ENCODE measurements around the gene DESI1.

DESI1 gene

GRCh38 chr22:41589391-41590241 is 31.2 kb downstream of the DESI1 start, which contains the start of gene PMM1:
Gene PMM1, minus strand, starts transcription at chr22:41589840. Its CDS starts 35 bp downstream, at chr22:41589805.
- H3K27ac ChIP-seq = peak within 1 kb of the TSS; percentile 42; the same call in 1 of the 2 replicates

GRCh38 chr22:41587347-41587723 is 33.5 kb downstream of the DESI1 start:
- Histone ChIP-seq H3K9me3 (ENCODE audit: low read depth, low read length) (no peaks in the 10 kb centered on the region), H3K27ac (no peak overlapping the region), H3K9ac (ENCODE audit: insufficient read length) (no peak overlapping the region), H3K36me3 (ENCODE audit: insufficient read depth, low read length) (no peaks in the 10 kb centered on the region), H3K4me3 (no peak overlapping the region)
- DNase-seq (ENCODE audit: low read depth, low spot score) = no peak
- no peak for TF ChIP-seq EZH2 (IDR thresholded peaks at IDR 0.05)
- no peak for TF ChIP-seq FOXP2 (optimal IDR thresholded peaks at IDR 0.05; ENCODE audit: control extremely low read depth, extremely low read length, insufficient read depth)
- no peak for TF ChIP-seq POLR2AphosphoS5 (IDR thresholded peaks at IDR 0.05; ENCODE audit: borderline replicate concordance, low read depth, low read length)

More at GRCh38 chr22:41589391-41590241, 31.2 kb downstream of the DESI1 start, which contains the start of gene PMM1:
- DNase-seq (ENCODE audit: low read depth, low spot score) = peak; percentile 96
- H3K4me3 ChIP-seq = peak within 1 kb of the TSS; percentile 95
- H3K36me3 ChIP-seq (ENCODE audit: insufficient read depth, low read length) = no peaks in the 10 kb centered on the region
- TF ChIP-seq POLR2AphosphoS5 (IDR thresholded peaks at IDR 0.05; ENCODE audit: borderline replicate concordance, low read depth, low read length) = peak; percentile 65; the same call in 1 of the 2 replicates
- TF ChIP-seq FOXP2 (optimal IDR thresholded peaks at IDR 0.05; ENCODE audit: control extremely low read depth, extremely low read length, insufficient read depth) = no peak
- no peak for TF ChIP-seq EZH2 (IDR thresholded peaks at IDR 0.05)
- no peaks in the 10 kb centered on the region for H3K9me3 ChIP-seq (ENCODE audit: low read depth, low read length)
- peak within 1 kb of the TSS; percentile 78 for H3K9ac ChIP-seq (ENCODE audit: insufficient read length)

- Histone ChIP-seq H3K9ac (ENCODE audit: insufficient read length) (no peak overlapping the region), H3K9me3 (ENCODE audit: low read depth, low read length) (no peaks in the 10 kb centered on the region), H3K27ac (no peak overlapping the region), H3K36me3 (ENCODE audit: insufficient read depth, low read length) (no peaks in the 10 kb centered on the region), H3K4me3 (no peak overlapping the region)
- TF ChIP-seq POLR2AphosphoS5 (IDR thresholded peaks at IDR 0.05; ENCODE audit: borderline replicate concordance, low read depth, low read length) = no peak
- TF ChIP-seq EZH2 (IDR thresholded peaks at IDR 0.05) = no peak
- no peak for TF ChIP-seq FOXP2 (optimal IDR thresholded peaks at IDR 0.05; ENCODE audit: control extremely low read depth, extremely low read length, insufficient read depth)
- no peak for DNase-seq (ENCODE audit: low read depth, low spot score)
Observed at GRCh38 chr22:41585898-41586297, 34.9 kb downstream of the DESI1 start.

GRCh38 chr22:41584881-41585280 is 36.0 kb downstream of the DESI1 start:
- Histone ChIP-seq H3K9ac (ENCODE audit: insufficient read length) (no peak overlapping the region), H3K4me3 (no peak overlapping the region), H3K9me3 (ENCODE audit: low read depth, low read length) (no peaks in the 10 kb centered on the region), H3K36me3 (ENCODE audit: insufficient read depth, low read length) (no peaks in the 10 kb centered on the region), H3K27ac (no peak overlapping the region)
- DNase-seq (ENCODE audit: low read depth, low spot score) = no peak
- TF ChIP-seq FOXP2 (optimal IDR thresholded peaks at IDR 0.05; ENCODE audit: control extremely low read depth, extremely low read length, insufficient read depth) = no peak
- TF ChIP-seq EZH2 (IDR thresholded peaks at IDR 0.05) = no peak
- no peak for TF ChIP-seq POLR2AphosphoS5 (IDR thresholded peaks at IDR 0.05; ENCODE audit: borderline replicate concordance, low read depth, low read length)

GRCh38 chr22:41582694-41583093 is 38.1 kb downstream of the DESI1 start:
- no peak for DNase-seq (ENCODE audit: low read depth, low spot score)
- Histone ChIP-seq H3K9me3 (ENCODE audit: low read depth, low read length) (no peaks in the 10 kb centered on the region), H3K36me3 (ENCODE audit: insufficient read depth, low read length) (no peaks in the 10 kb centered on the region), H3K9ac (ENCODE audit: insufficient read length) (no peak overlapping the region), H3K27ac (no peak overlapping the region), H3K4me3 (no peak overlapping the region)
- TF ChIP-seq POLR2AphosphoS5 (IDR thresholded peaks at IDR 0.05; ENCODE audit: borderline replicate concordance, low read depth, low read length) (no peak), EZH2 (IDR thresholded peaks at IDR 0.05) (no peak), FOXP2 (optimal IDR thresholded peaks at IDR 0.05; ENCODE audit: control extremely low read depth, extremely low read length, insufficient read depth) (no peak)

GRCh38 chr22:41579997-41580355 is 40.9 kb downstream of the DESI1 start:
- TF ChIP-seq EZH2 (IDR thresholded peaks at IDR 0.05) = no peak
- no peak for TF ChIP-seq FOXP2 (optimal IDR thresholded peaks at IDR 0.05; ENCODE audit: control extremely low read depth, extremely low read length, insufficient read depth)
- no peak for TF ChIP-seq POLR2AphosphoS5 (IDR thresholded peaks at IDR 0.05; ENCODE audit: borderline replicate concordance, low read depth, low read length)
- Histone ChIP-seq H3K9ac (ENCODE audit: insufficient read length) (no peak overlapping the region), H3K27ac (no peak overlapping the region), H3K4me3 (no peak overlapping the region), H3K9me3 (ENCODE audit: low read depth, low read length) (no peaks in the 10 kb centered on the region), H3K36me3 (ENCODE audit: insufficient read depth, low read length) (no peaks in the 10 kb centered on the region)
- no peak for DNase-seq (ENCODE audit: low read depth, low spot score)

- DNase-seq (ENCODE audit: low read depth, low spot score) = no peak
- H3K27ac ChIP-seq = no peak overlapping the region
- no peaks in the 10 kb centered on the region for H3K36me3 ChIP-seq (ENCODE audit: insufficient read depth, low read length)
- H3K9ac ChIP-seq (ENCODE audit: insufficient read length) = no peak overlapping the region
- H3K4me3 ChIP-seq = no peak overlapping the region
- H3K9me3 ChIP-seq (ENCODE audit: low read depth, low read length) = no peaks in the 10 kb centered on the region
- no peak for TF ChIP-seq POLR2AphosphoS5 (IDR thresholded peaks at IDR 0.05; ENCODE audit: borderline replicate concordance, low read depth, low read length)
- no peak for TF ChIP-seq FOXP2 (optimal IDR thresholded peaks at IDR 0.05; ENCODE audit: control extremely low read depth, extremely low read length, insufficient read depth)
- no peak for TF ChIP-seq EZH2 (IDR thresholded peaks at IDR 0.05)
Observed at GRCh38 chr22:41579297-41579996, 41.4 kb downstream of the DESI1 start.

GRCh38 chr22:41578818-41579217 is 42.0 kb downstream of the DESI1 start:
- H3K36me3 ChIP-seq (ENCODE audit: insufficient read depth, low read length) = no peaks in the 10 kb centered on the region
- DNase-seq (ENCODE audit: low read depth, low spot score) = no peak
- no peak overlapping the region for H3K4me3 ChIP-seq
- TF ChIP-seq POLR2AphosphoS5 (IDR thresholded peaks at IDR 0.05; ENCODE audit: borderline replicate concordance, low read depth, low read length) (no peak), EZH2 (IDR thresholded peaks at IDR 0.05) (no peak), FOXP2 (optimal IDR thresholded peaks at IDR 0.05; ENCODE audit: control extremely low read depth, extremely low read length, insufficient read depth) (no peak)
- H3K9me3 ChIP-seq (ENCODE audit: low read depth, low read length) = no peaks in the 10 kb centered on the region
- no peak overlapping the region for H3K27ac ChIP-seq
- H3K9ac ChIP-seq (ENCODE audit: insufficient read length) = no peak overlapping the region
